Activated CD8-positive, alpha-beta memory T cell treated with anti-CD3 and anti-CD28 coated beads, Interleukin-2, amount 50 U/mL, for 48 hours (primary cell): ENCODE data around the gene SMARCA2.
"Not testable (repeated sequence)": the region's sequence is repeated elsewhere in the genome, so short reads cannot be mapped to it uniquely, and the experiment has no call there.

Experiments used
- DNase-seq: peaks from one replicate; pipeline ENCODE4 v3.0.0-alpha.2; 2020

The SMARCA2 gene

GRCh38 chr9:2106666-2107065 lies 91.5 kb downstream of the SMARCA2 start:
- DNase-seq, result no peak

GRCh38 chr9:2107906-2108451 lies 92.8 kb downstream of the SMARCA2 start:
- DNase-seq, result no peak

GRCh38 chr9:2109069-2109650 lies 94.0 kb downstream of the SMARCA2 start:
- DNase-seq, result no peak

- DNase-seq, result no peak
These were observed 94.9 kb downstream of the SMARCA2 start for GRCh38 chr9:2110036-2110435.

GRCh38 chr9:2116073-2116472 lies 100.9 kb downstream of the SMARCA2 start:
- no peak for DNase-seq

- no peak for DNase-seq
These were observed 102.4 kb downstream of the SMARCA2 start for GRCh38 chr9:2117527-2117926.

GRCh38 chr9:2119566-2119965 lies 104.4 kb downstream of the SMARCA2 start:
- no peak for DNase-seq

GRCh38 chr9:2120926-2121689 lies 106.0 kb downstream of the SMARCA2 start:
- DNase-seq, result no peak

GRCh38 chr9:2122299-2122698 lies 107.2 kb downstream of the SMARCA2 start:
- no peak for DNase-seq

- no peak for DNase-seq
These were observed 110.8 kb downstream of the SMARCA2 start for GRCh38 chr9:2125906-2126305.

- no peak for DNase-seq
These were observed 111.2 kb downstream of the SMARCA2 start for GRCh38 chr9:2126331-2126803.

- DNase-seq, result no peak
These were observed 112.3 kb downstream of the SMARCA2 start for GRCh38 chr9:2127486-2127885.

GRCh38 chr9:2128141-2128540 lies 113.0 kb downstream of the SMARCA2 start:
- no peak for DNase-seq

- DNase-seq, result no peak
These were observed 113.5 kb downstream of the SMARCA2 start for GRCh38 chr9:2128618-2129017.

- DNase-seq, result no peak
These were observed 115.8 kb downstream of the SMARCA2 start for GRCh38 chr9:2130941-2131340.

- no peak for DNase-seq
These were observed 117.4 kb downstream of the SMARCA2 start for GRCh38 chr9:2132484-2133082.

- DNase-seq, result no peak
These were observed 119.2 kb downstream of the SMARCA2 start for GRCh38 chr9:2134391-2134790.

- DNase-seq, result no peak
These were observed 123.5 kb downstream of the SMARCA2 start for GRCh38 chr9:2138646-2139045.

- no peak for DNase-seq
These were observed 125.6 kb downstream of the SMARCA2 start for GRCh38 chr9:2140600-2141223.

GRCh38 chr9:2142212-2142611 lies 127.1 kb downstream of the SMARCA2 start:
- DNase-seq, result no peak

GRCh38 chr9:2144619-2145018 lies 129.5 kb downstream of the SMARCA2 start:
- no peak for DNase-seq

GRCh38 chr9:2145746-2146145 lies 130.6 kb downstream of the SMARCA2 start:
- no peak for DNase-seq

- not testable (repeated sequence) for DNase-seq
These were observed 131.6 kb downstream of the SMARCA2 start for GRCh38 chr9:2146700-2147099.
